AG04450 (cell line): ENCODE results near the gene FSTL4. TPM values are rescaled to one million over a fixed set of nuclear protein-coding genes. Genes with fewer than 3 reads are reported as not detected.

ENCODE experiments used
- CTCF ChIA-PET: fragments of 300-600, 350-600 bp; formaldehyde crosslinking; extraction: SDS; loops from one replicate; lab custom pipeline; 2022; ENCODE audit warnings: antibody characterized with exemption, inconsistent platforms; lab: Charles Lee
- POLR2A ChIA-PET: fragments of 350-600 bp; formaldehyde crosslinking; extraction: SDS; loops from one replicate; lab custom pipeline; 2021; ENCODE audit warnings: antibody characterized with exemption, inconsistent platforms; lab: Yijun Ruan, JAX
- DNase-seq: peaks from one replicate; pipeline ENCODE4 v3.0.0-alpha.2; 2011; ENCODE audit warnings: low read depth, low spot score
- H3K27ac ChIP-seq: one replicate; pipeline ENCODE4 v1.5.1; 2012; ENCODE audit warnings: low read depth, low read length, control low read depth
- H3K27me3 ChIP-seq: one replicate; pipeline ENCODE4 v1.6.0; 2012; ENCODE audit warnings: low read length; ENCODE audit not compliant: control insufficient read depth, insufficient read depth
- H3K4me3 ChIP-seq: 2 replicates; pipeline ENCODE4 v1.5.1; 2011; ENCODE audit warnings: mild to moderate bottlenecking, low read depth, low read length, control low read depth
- H3K9me3 ChIP-seq: 2 replicates; pipeline ENCODE4 v1.5.1; 2012; ENCODE audit warnings: low read length; ENCODE audit not compliant: control insufficient read depth, insufficient read depth
- CTCF ChIP-seq: IDR thresholded peaks from 2 replicates; pipeline ENCODE4 v1.5.1; 2011; ENCODE audit warnings: low read depth, low read length, control low read depth, inconsistent platforms
- polyA plus RNA-seq: library from polyadenylated mRNA; depleted of rRNA; stranded (reverse); fragments of >200 nt; gene quantifications from 2 replicates; pipeline ENCODE4 v1.2.3, GENCODE V29; 2011

Gene FSTL4
- polyA plus RNA-seq, 1 experiment: 0.11 TPM

GRCh38 chr5:133155326-133155969, 456.9 kb downstream of the FSTL4 start:
- no peak for DNase-seq
- Histone ChIP-seq H3K27me3 (peaks cover 6% of the 10 kb centered on the region), H3K9me3 (no peaks in the 10 kb centered on the region), H3K27ac (no peak overlapping the region), H3K4me3 (no peak overlapping the region)
- CTCF ChIA-PET: no interaction called here
- POLR2A ChIA-PET: no interaction called here
- no peak for TF ChIP-seq CTCF

GRCh38 chr5:133154274-133155075, 457.9 kb downstream of the FSTL4 start:
- Histone ChIP-seq H3K9me3 (no peaks in the 10 kb centered on the region), H3K27ac (no peak overlapping the region), H3K27me3 (peaks cover 6% of the 10 kb centered on the region), H3K4me3 (no peak overlapping the region)
- TF ChIP-seq CTCF: no peak
- no peak for DNase-seq
- CTCF ChIA-PET: no interaction called here
- POLR2A ChIA-PET: no interaction called here

GRCh38 chr5:133150909-133151544, 461.3 kb downstream of the FSTL4 start:
- DNase-seq: no peak
- no peak for TF ChIP-seq CTCF
- Histone ChIP-seq H3K27me3 (peaks cover 6% of the 10 kb centered on the region), H3K4me3 (no peak overlapping the region), H3K9me3 (no peaks in the 10 kb centered on the region), H3K27ac (no peak overlapping the region)
- POLR2A ChIA-PET: no interaction called here
- CTCF ChIA-PET: interaction anchor here (0.7 kb wide), 1 partner anchor 802 kb away, joined by 9 read pairs; no protein-coding TSS in a partner anchor

GRCh38 chr5:133149345-133149744, 463.0 kb downstream of the FSTL4 start:
- no peak overlapping the region for H3K27ac ChIP-seq
- ChIA-PET POLR2A (no interaction called here), CTCF (no interaction called here)
- TF ChIP-seq CTCF: no peak
- no peak overlapping the region for H3K4me3 ChIP-seq
- peaks cover 2% of the 10 kb centered on the region for H3K27me3 ChIP-seq
- H3K9me3 ChIP-seq: no peaks in the 10 kb centered on the region
- DNase-seq: no peak
